EL (cell line): ENCODE data around the gene ARHGAP22.

Experiments
- DNase-seq: peaks from one replicate; pipeline ENCODE4 v3.0.0-alpha.2; 2016

The ARHGAP22 gene

DNA sequence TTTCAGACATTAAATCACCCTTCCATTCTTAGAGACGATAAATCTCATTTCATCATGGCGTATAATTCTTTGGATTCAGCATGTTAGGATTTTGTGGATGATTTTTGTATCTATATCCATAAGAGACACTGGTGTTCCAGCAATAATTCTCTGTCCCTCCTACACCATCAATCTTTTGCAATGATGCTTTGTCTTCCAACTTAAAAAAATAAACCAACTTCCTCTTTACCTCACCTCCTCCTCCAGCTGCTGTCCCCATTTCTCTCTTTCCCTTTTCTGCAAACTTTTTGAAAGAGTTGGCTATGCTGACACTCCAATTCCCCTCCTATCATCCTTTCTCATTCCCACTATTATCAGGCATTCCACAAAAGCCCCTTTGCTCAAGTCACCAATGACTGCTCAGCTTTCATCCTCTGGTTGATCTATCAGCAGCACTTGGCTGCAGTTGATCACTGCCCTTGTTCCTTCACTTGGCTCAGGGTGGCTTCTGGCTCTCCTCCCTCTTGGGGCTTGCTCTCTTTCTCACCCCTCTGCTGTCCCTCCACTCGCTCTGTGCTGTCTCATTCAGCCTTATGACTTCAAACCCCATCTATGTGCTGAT lies 130.0 kb downstream of the ARHGAP22 start:
- no peak for DNase-seq

GRCh38 chr10:48473704-48474103 lies 131.2 kb downstream of the ARHGAP22 start:
- no peak for DNase-seq

DNA sequence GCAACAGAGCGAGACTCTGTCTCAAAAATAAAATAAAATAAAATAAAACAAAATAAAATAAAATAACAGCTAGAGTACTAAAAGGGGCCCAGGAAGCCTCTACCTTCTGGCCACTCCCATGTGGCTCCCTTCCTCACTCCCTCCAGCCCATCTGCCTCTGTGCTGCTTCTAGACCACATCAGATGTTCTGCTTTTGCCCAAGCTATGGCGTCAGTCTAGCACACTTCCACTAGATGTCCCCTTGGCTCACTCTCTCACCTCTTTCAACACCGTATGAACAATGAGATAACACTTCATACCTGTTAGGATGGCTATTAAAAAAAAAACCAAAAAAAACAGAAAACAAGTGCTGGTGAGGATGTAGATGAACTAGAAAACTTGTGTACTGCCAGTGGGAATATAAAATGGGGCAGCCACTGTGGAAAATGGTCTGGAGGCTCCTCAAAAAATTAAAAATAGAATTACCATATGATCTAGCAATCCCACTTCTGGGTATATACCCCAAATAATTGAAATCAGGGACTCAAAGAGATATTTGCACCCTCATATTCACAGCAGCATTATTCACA lies 132.3 kb downstream of the ARHGAP22 start:
- no peak for DNase-seq

GRCh38 chr10:48470893-48471805 lies 133.7 kb downstream of the ARHGAP22 start:
- DNase-seq = peak; percentile 39

- DNase-seq = no peak
These were observed 134.6 kb downstream of the ARHGAP22 start for GRCh38 chr10:48470115-48470892.

DNA sequence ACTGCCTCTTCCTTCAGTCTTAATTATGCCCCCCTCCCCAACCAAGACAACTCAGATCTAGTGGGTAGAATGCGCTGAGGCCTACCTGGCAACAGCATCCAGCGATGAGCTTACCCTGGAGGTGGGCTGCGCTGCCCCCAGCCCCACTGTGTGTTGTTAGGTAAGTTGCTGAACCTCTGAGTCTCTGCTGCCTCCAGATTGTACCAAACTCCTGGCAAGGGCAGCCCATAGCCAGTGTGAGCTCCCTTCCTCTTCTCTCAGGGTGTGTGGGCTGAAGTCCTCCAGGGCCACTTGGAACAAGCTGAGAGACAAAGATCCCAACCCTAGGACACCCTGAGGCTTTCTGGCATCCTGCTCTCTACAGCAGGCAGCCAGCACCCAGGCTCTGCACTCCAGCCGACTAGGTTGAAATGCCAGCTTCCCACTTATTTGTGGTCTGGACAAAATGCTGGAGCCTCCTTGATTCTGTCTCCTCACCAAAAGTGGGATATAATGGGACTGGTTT lies 135.3 kb downstream of the ARHGAP22 start:
- DNase-seq = no peak

DNA sequence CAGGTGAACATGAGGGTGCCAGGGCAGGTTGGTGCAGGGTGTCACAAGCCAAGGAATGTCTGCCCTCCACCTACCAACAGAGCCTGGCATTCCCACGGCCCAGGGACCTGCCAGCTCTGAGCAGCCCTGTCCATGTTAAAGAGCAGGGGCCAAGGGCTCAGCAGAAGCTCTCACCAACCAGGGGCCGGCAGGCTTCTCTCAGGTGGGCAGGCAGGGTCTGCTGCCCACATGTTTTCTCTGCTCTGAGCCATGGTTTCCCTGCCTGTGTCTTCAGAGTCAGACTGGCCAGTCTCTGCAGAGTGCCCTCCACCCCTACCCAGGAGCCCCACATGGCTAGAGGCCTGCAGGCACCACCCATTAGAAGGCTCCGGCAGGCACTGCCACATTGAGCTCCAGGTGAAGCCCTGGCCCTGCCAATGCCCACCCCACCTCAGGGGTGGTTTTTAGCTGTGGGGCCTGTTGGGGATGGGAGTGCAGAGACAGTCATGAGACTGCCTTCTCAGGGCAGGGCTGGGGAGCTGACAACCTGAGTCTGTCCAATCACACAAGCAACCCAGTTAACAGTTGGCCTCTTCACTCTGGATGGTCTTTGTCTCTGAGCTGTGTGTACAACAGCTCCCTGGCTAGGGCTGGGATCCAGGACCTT lies 135.9 kb downstream of the ARHGAP22 start:
- no peak for DNase-seq

DNA sequence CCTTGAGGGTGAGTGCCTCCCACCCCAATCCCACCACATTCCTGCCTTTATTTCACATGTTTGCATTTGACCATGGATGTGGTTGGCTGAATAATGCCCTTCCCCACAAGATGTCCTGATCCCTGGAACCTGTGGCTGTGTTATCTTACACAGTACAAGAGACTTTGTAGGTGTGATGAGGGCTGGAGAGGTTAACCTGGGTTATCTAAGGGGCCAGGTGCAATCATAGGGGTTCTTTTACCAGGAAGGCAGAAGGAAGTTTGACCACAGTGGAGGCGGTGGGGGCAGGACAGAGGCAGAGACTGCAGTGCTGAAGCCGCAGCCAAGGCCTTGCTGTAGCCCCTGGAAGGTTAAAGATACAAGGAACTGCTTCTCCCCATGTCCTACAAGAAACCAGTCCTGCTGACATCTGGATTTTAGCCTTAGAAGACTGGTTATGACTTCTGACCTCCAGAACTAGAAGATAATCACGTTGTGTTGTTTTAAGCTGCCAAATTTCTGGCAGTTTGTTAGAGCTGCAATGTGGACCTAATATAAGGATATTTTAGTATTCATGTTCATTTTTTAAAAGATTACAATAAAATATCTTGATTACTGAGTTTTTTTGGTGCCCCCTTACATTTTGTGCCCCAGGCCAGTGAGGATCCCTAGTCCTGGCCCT lies 136.6 kb downstream of the ARHGAP22 start:
- DNase-seq = no peak

DNA sequence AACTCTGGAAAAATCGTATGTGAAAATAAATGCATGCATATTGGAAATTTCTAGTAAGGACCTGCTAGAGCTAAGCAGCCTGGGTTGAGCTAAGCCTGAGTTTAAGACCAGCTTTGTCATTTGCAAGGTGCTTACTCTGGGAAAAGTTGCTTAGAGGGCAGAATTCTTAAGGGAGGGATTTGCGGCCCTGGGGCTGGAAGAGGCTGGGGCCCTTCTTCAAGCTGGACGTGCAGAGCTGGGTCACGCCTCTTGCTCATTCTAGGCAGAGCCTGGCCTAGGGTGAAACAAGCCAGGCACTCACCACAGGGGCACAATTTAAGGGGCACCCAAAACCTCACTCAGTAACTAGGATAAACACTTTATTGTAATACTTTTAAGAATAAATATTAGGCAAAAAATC lies 137.2 kb downstream of the ARHGAP22 start:
- no peak for DNase-seq

DNA sequence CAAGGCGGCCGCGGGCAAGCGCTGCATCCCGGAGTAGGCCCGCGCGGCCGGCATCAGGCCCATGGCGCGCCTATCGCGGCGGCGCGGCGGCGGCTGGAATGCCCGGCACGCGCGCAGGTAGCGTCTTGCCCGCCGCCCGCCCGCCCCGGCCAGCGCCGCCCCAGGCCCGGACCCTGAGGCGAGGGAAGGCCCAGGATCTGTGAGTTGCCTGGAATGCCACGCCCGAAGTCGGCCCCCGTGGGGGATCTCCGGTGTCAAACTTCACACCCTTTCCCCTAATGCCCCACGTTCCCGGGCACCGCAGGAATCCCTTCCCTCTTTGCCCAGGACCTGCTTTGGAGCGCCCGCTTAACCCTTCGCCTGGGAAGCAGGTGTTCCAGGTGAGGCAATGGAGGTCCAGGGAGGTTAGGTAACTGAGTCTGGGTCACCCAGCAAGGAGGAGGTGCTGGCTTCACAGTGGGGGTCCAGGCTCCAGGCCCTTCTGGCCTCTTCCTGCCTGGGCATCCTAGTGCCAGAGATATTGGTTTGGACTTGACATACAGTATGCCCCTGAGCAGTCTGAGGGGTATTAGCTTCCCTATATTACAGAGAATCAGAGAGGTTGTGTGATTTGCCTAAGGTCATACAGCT lies 138.1 kb downstream of the ARHGAP22 start:
- no peak for DNase-seq

- no peak for DNase-seq
These were observed 138.9 kb downstream of the ARHGAP22 start for GRCh38 chr10:48465860-48466521.

DNA sequence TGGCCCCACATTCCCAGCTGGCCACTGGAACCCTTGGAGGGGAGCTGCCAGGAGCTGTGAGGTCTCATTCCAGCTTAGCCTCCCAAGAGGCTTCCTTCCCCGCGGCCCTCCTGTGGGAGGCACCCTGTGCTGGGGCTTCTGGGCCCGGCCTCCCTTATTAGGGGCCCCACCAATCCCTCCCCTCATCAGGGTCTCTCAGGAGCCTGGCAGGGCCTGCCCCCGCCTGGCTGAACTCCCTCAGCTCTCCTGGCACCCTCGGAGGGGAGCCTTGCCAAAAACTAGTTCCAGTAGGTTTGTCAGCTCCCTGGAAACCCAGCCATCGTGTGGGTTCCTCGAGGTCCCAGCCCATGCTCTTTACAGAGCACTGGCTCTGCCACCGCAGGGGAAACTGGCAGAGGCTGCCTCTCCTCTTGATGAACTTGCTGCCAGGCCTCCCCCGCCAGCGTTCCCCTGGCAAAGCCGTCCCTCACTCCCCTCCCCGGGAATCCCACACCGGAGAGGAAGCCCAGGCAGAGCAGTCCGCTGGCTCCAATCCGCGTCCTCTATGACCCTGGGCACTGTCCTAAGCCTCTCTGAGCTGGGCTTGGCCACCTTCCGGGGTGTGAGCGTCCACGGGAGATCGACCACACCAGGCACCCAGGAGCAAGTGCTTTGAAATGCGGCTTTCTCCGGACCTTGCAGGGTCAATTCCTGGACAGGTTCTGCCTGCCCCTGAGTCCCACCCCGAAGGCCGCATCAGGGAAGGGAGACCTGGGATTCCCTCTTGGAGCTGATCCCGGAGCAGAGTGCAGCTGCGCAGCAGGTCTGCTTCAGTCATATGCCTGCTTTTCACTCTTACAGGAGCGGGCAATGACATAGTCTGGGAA lies 139.8 kb downstream of the ARHGAP22 start:
- DNase-seq = no peak

DNA sequence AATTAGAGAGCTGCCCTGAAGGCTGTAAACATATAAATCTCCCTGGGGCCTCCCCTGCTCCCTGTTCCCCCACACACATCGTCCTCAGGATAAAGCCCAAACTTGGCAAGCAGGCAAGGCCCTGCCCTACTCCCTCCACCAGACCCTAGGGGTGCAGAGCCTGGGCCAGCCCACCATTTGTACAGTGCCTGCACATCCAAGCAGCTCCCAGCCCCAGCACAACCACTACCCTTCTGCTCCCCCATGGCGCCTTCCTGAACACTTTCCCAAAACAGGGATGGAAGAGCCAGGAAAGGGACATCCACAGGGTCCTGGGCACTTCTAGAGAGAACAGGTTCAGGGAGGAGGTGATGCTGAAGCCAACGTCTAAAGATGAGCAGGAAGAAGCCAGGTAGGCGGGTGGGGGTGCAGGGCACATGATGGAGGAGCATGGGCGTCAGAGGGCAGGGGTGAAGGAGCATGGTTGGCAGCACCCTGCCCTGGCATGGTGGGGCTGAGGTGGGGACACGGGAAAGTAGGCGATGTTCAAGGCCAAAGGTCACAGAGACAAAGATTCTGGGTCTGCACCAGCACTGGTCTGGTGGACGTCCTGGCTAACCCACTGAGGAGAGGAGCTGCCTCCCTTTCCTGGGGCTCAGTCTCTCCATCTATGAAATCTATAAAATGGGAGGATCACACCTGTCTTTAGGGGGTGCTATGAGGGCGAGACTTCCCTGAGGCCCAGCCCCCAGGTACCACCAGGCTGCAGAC lies 140.6 kb downstream of the ARHGAP22 start:
- DNase-seq = no peak

DNA sequence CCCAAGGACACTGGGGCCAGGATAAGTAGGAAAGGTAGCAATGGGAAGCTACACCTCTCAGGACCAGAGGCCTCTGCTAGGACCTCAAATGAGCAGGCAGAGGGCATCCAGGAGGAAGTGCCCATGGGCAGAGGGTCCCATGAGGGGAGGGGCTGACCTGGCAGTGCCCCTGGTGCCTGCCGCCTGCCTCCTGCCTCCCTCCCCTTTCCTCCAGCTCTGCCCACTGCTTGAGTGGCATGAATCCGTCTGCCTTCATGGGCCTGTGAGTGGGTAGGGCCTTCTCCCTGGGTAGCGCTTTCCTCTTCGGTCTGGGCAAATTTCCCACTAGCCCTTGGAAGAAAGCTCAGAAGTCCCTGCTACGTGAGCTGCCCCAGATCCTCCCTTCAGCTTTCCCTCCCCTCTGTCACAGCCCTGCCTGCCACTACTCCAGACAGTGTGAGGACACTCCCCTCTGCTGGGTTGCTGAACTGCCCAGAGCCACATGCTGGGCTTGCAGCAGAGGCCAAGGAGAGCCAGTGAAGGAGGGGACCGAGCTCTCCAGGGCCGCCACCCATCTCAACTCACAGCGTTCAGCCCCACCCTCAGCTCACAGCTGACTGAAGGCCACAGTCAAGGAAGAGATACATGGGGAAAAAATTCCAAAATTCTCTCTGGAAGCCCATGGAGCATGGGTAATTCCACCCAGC lies 141.4 kb downstream of the ARHGAP22 start:
- no peak for DNase-seq

DNA sequence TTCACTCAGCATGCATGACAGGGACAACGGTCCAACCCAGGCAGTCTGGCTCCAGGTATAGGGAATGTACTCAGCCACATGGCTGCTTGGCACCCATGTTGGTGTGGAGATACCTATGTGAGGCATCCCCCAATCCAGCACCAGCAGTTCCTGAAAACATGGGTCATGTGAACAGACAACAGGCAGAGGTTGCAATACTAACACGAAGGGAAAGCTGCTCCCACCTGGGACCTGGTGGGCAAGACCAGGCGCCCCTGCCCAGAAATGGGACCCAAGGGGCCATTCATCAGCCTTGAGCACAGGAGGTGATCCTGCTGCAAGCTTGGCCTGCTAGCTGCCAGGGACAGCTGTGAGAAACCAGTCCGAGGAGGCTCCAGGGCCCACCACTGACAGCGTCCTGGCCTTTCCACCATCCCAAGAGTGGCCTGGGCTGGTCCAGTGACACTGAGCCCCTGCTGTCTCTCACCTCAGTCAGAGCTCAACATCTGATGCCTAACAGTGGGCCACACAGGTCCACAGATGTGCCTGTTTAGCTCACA lies 142.3 kb downstream of the ARHGAP22 start:
- DNase-seq = no peak

GRCh38 chr10:48461623-48462481 lies 143.0 kb downstream of the ARHGAP22 start:
- no peak for DNase-seq

GRCh38 chr10:48460182-48460581 lies 144.7 kb downstream of the ARHGAP22 start:
- DNase-seq = no peak
